HepG2 (cell line): Measurements from ENCODE around the gene HIPK2. TPM values are rescaled to one million over a fixed set of nuclear protein-coding genes. Genes with fewer than 3 reads are reported as not detected.
A peak's percentile ranks its signal among the peaks of the same experiment; 100 is the strongest.

Source experiments
- ELF4 ChIP-seq: sonication (generic); formaldehyde crosslinking; IDR thresholded peaks from 2 replicates; pipeline ENCODE4 v1.5.0; 2020; ENCODE audit warnings: missing genetic modification reagents, mild to moderate bottlenecking, moderate library complexity, borderline replicate concordance
- HMGA1 ChIP-seq: sonication (generic); formaldehyde crosslinking; conservative IDR thresholded peaks from 2 replicates; pipeline ENCODE4 v1.4.0; 2020; ENCODE audit warnings: missing genetic modification reagents
- HNF4A ChIP-seq: sonication (generic); formaldehyde crosslinking; IDR thresholded peaks from 2 replicates; pipeline ENCODE4 v1.4.0; 2020; ENCODE audit warnings: missing genetic modification reagents
- HOXA3 ChIP-seq: sonication (generic); formaldehyde crosslinking; IDR thresholded peaks from 2 replicates; pipeline ENCODE4 v1.5.0; 2020; ENCODE audit warnings: missing genetic modification reagents
- KDM4B ChIP-seq: sonication (generic); formaldehyde crosslinking; IDR thresholded peaks from 2 replicates; pipeline ENCODE4 v1.4.0; 2020; ENCODE audit warnings: missing genetic modification reagents
- MTA1 ChIP-seq: sonication (generic); formaldehyde crosslinking; IDR thresholded peaks from 2 replicates; pipeline ENCODE4 v1.4.0; 2020; ENCODE audit warnings: missing genetic modification reagents, mild to moderate bottlenecking, borderline replicate concordance
- NFKB2 ChIP-seq: sonication (generic); formaldehyde crosslinking; IDR thresholded peaks from 2 replicates; pipeline ENCODE4 v1.4.0; 2020; ENCODE audit warnings: missing genetic modification reagents, borderline replicate concordance
- NPAS2 ChIP-seq: sonication (generic); formaldehyde crosslinking; IDR thresholded peaks from 2 replicates; pipeline ENCODE4 v1.8.0; 2022; ENCODE audit warnings: mild to moderate bottlenecking, missing genetic modification reagents, borderline replicate concordance
- TMF1 ChIP-seq: sonication (generic); formaldehyde crosslinking; IDR thresholded peaks from 2 replicates; pipeline ENCODE4 v1.8.1; 2022; ENCODE audit warnings: low read depth, missing genetic modification reagents
- ZBTB1 ChIP-seq: sonication (generic); formaldehyde crosslinking; IDR thresholded peaks from 2 replicates; pipeline ENCODE4 v1.4.0; 2020; ENCODE audit warnings: missing genetic modification reagents, borderline replicate concordance
- ZBTB8A ChIP-seq: sonication (generic); formaldehyde crosslinking; IDR thresholded peaks from 2 replicates; pipeline ENCODE4 v1.4.0; 2020; ENCODE audit warnings: mild to moderate bottlenecking, low read depth, missing genetic modification reagents, borderline replicate concordance
- ZNF382 ChIP-seq: sonication (generic); formaldehyde crosslinking; IDR thresholded peaks from 2 replicates; pipeline ENCODE4 v1.5.0; 2020; ENCODE audit warnings: missing genetic modification reagents, mild to moderate bottlenecking, borderline replicate concordance
- ZNF768 ChIP-seq: sonication (generic); formaldehyde crosslinking; IDR thresholded peaks from 2 replicates; pipeline ENCODE4 v1.4.0; 2020; ENCODE audit warnings: missing genetic modification reagents
- ZNF772 ChIP-seq: sonication (generic); formaldehyde crosslinking; IDR thresholded peaks from 2 replicates; pipeline ENCODE4 v1.5.0; 2020; ENCODE audit warnings: mild to moderate bottlenecking, missing genetic modification reagents
- ZSCAN30 ChIP-seq: sonication (generic); formaldehyde crosslinking; IDR thresholded peaks from 2 replicates; pipeline ENCODE4 v1.5.0; 2020; ENCODE audit warnings: mild to moderate bottlenecking, missing genetic modification reagents
- polyA plus RNA-seq, 8 experiments: library from polyadenylated mRNA; depleted of rRNA in 3 of 8; stranded (reverse) in 7 of 8; unstranded in 1 of 8; fragments of >200 nt; fragmentation: Illumina TruSeq in 4 of 8; extraction: Trizol in 4 of 8; gene quantifications; 2 replicates each; pipeline versions ENCODE4 v1.2.1 to v1.2.3, GENCODE V29; 2011 to 2016; ENCODE audit warnings: low read depth in 4 of 8, missing spikeins in 1 of 8, mixed read lengths in 1 of 8; ENCODE audit not compliant: insufficient read depth in 1 of 8
- total RNA-seq, 5 experiments: library from RNA; depleted of rRNA; stranded (reverse); fragments of >200 nt; fragmentation: Illumina TruSeq; extraction: Trizol; gene quantifications; 2 replicates each; pipeline ENCODE4 v1.2.3, GENCODE V29; 2016; ENCODE audit warnings: low read depth in 1 of 5
- TF ChIP-seq, protein P1 (sequence below): sonication (generic); formaldehyde crosslinking; IDR thresholded peaks from 2 replicates; pipeline ENCODE4 v1.5.0; 2020; ENCODE audit warnings: missing genetic modification reagents, mild to moderate bottlenecking, borderline replicate concordance
- TF ChIP-seq, protein P2 (sequence below): sonication (generic); formaldehyde crosslinking; IDR thresholded peaks from 2 replicates; pipeline ENCODE4 v1.5.1; 2020; ENCODE audit warnings: mild to moderate bottlenecking, missing genetic modification reagents, borderline replicate concordance
- TF ChIP-seq, protein P3 (sequence below): IDR thresholded peaks from 2 replicates; pipeline ENCODE4 v1.6.1; 2016
- TF ChIP-seq, protein P4 (sequence below): sonication (generic); formaldehyde crosslinking; IDR thresholded peaks from 2 replicates; pipeline ENCODE4 v1.4.0; 2020; ENCODE audit warnings: mild to moderate bottlenecking, missing genetic modification reagents
- TF ChIP-seq, protein P5 (sequence below): sonication (generic); formaldehyde crosslinking; IDR thresholded peaks from 2 replicates; pipeline ENCODE4 v1.4.0; 2020; ENCODE audit warnings: missing genetic modification reagents, borderline replicate concordance
- TF ChIP-seq, protein P6 (sequence below): conservative IDR thresholded peaks from 2 replicates; pipeline ENCODE4 v1.6.1; 2018; ENCODE audit warnings: missing genetic modification reagents

The HIPK2 gene
- total and polyA plus RNA-seq, 2 of the 13 experiments (the other 11 are each of a cell fraction or from before 2014, with no cell fraction given), result 14.4 to 20.2 TPM

DNA sequence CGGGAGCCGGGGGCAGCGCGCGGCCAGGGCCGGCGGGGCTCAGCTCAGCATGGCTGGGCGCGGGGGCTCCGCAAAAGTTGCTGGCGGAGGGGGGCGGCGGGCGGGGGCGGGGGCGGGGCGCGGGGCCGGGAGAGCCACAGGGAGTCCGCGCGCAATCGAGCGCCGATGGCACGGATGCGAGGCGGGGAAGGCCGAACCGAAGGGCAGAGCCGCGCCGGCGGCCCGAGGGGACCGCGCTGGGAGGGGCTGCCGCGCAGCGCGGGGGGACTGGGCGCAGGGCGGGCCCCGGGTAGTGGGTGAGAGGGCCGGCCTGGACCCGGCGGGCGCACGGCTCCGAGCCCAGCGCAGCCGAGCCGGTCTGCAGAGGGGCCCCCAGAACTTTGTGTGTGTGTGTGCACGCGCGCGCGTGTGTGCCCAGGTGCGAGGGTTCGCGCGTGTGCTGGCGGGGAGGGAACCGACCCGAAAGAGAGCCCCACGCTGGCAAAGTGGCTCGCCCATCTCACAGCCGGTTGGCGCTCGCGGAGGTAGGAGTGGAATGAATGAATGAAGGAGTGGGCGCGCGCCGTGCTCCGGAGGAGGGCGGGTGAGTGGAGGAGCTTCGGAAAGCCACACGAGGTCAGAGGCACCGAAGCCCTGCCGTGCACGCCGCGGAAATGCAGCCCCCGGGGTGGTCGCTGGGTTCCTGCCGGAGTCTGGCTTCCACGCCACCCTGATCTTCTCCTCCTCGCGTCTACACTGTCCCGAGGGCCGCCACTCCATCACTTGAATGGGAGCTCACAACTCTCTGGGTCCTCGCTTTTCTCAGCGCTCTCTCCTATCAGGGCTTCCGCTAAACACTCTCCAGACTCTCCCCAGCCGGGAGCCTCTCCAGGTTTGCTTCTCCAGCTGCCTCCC is at the start of gene HIPK2 (continued):
- no peak; the same call in 1 of the 2 replicates for TF ChIP-seq TMF1 (CRISPR knock-in tag)
- peak; percentile 47; the same call in 1 of the 2 replicates for TF ChIP-seq HOXA3 (CRISPR knock-in tag)
- no peak for TF ChIP-seq HMGA1
- no peak for TF ChIP-seq KDM4B
- TF ChIP-seq, protein P1, sequence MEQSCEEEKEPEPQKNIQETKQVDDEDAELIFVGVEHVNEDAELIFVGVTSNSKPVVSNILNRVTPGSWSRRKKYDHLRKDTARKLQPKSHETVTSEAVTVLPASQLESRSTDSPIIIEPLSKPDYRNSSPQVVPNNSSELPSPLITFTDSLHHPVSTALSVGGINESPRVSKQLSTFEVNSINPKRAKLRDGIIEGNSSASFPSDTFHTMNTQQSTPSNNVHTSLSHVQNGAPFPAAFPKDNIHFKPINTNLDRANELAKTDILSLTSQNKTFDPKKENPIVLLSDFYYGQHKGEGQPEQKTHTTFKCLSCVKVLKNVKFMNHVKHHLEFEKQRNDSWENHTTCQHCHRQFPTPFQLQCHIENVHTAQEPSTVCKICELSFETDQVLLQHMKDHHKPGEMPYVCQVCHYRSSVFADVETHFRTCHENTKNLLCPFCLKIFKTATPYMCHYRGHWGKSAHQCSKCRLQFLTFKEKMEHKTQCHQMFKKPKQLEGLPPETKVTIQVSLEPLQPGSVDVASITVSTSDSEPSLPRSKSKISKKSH, result peak; percentile 68; the same call in 1 of the 2 replicates
- TF ChIP-seq, protein P2, sequence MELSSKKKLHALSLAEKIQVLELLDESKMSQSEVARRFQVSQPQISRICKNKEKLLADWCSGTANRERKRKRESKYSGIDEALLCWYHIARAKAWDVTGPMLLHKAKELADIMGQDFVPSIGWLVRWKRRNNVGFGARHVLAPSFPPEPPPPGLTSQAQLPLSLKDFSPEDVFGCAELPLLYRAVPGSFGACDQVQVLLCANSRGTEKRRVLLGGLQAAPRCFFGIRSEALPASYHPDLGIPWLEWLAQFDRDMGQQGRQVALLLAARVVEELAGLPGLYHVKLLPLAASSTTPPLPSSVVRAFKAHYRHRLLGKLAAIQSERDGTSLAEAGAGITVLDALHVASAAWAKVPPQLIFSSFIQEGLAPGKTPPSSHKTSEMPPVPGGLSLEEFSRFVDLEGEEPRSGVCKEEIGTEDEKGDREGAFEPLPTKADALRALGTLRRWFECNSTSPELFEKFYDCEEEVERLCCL (CRISPR knock-in tag), result no peak
- TF ChIP-seq ELF4 (CRISPR knock-in tag), result no peak
- TF ChIP-seq NFKB2, result peak; percentile 51; the same call in 1 of the 2 replicates
- TF ChIP-seq, protein P3, sequence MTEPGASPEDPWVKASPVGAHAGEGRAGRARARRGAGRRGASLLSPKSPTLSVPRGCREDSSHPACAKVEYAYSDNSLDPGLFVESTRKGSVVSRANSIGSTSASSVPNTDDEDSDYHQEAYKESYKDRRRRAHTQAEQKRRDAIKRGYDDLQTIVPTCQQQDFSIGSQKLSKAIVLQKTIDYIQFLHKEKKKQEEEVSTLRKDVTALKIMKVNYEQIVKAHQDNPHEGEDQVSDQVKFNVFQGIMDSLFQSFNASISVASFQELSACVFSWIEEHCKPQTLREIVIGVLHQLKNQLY, result no peak
- TF ChIP-seq, protein P4, sequence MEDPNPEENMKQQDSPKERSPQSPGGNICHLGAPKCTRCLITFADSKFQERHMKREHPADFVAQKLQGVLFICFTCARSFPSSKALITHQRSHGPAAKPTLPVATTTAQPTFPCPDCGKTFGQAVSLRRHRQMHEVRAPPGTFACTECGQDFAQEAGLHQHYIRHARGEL (CRISPR knock-in tag), result no peak
- TF ChIP-seq, protein P5, sequence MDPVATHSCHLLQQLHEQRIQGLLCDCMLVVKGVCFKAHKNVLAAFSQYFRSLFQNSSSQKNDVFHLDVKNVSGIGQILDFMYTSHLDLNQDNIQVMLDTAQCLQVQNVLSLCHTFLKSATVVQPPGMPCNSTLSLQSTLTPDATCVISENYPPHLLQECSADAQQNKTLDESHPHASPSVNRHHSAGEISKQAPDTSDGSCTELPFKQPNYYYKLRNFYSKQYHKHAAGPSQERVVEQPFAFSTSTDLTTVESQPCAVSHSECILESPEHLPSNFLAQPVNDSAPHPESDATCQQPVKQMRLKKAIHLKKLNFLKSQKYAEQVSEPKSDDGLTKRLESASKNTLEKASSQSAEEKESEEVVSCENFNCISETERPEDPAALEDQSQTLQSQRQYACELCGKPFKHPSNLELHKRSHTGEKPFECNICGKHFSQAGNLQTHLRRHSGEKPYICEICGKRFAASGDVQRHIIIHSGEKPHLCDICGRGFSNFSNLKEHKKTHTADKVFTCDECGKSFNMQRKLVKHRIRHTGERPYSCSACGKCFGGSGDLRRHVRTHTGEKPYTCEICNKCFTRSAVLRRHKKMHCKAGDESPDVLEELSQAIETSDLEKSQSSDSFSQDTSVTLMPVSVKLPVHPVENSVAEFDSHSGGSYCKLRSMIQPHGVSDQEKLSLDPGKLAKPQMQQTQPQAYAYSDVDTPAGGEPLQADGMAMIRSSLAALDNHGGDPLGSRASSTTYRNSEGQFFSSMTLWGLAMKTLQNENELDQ (CRISPR knock-in tag), result no peak
- TF ChIP-seq, protein P6, sequence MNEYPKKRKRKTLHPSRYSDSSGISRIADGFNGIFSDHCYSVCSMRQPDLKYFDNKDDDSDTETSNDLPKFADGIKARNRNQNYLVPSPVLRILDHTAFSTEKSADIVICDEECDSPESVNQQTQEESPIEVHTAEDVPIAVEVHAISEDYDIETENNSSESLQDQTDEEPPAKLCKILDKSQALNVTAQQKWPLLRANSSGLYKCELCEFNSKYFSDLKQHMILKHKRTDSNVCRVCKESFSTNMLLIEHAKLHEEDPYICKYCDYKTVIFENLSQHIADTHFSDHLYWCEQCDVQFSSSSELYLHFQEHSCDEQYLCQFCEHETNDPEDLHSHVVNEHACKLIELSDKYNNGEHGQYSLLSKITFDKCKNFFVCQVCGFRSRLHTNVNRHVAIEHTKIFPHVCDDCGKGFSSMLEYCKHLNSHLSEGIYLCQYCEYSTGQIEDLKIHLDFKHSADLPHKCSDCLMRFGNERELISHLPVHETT (CRISPR knock-in tag), result no peak; the same call in 1 of the 2 replicates
- no peak for TF ChIP-seq ZNF382
- no peak for TF ChIP-seq HNF4A (CRISPR knock-in tag)
- no peak for TF ChIP-seq NPAS2 (CRISPR knock-in tag)
- no peak for TF ChIP-seq ZSCAN30 (CRISPR knock-in tag)
- no peak for TF ChIP-seq ZBTB1 (CRISPR knock-in tag)
- TF ChIP-seq MTA1 (CRISPR knock-in tag), result 0 out of 2 replicates have a peak, but pooled peaks have one; percentile 18
- TF ChIP-seq ZBTB8A, result no peak
- no peak; the same call in 1 of the 2 replicates for TF ChIP-seq ZNF772 (CRISPR knock-in tag)
- peak; percentile 41 for TF ChIP-seq ZNF768 (CRISPR knock-in tag)
